GM12801 (cell line): Measurements from ENCODE around the gene CLCF1.

Experiments
- CTCF ChIP-seq: IDR thresholded peaks from one replicate; pipeline ENCODE4 v1.5.1; 2011; ENCODE audit warnings: control low read depth; ENCODE audit not compliant: insufficient read length; ENCODE audit errors: extremely low read depth

Gene CLCF1

GRCh38 chr11:67387518-67387917 lies 14.1 kb upstream of the CLCF1 start:
- no peak for TF ChIP-seq CTCF

DNA sequence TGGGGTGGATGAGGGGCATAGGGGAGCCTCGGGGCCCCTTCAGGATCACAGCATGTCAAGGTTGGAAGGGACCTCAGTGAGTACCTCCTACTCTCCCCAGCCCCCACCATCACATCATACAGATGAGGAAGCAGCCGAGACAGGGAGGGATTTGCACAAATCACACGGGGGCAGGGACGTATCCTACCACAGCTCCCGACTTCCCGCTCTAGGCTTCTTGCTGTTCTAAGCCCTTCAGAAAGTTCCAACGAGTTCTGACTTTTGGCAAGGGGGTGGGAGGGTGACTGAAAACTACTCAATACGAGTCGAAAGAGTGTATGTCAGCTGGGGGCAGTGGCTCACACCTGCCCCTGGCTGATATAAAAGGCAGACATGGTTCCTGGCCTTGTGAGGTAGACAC lies 13.7 kb upstream of the CLCF1 start:
- TF ChIP-seq CTCF: no peak

DNA sequence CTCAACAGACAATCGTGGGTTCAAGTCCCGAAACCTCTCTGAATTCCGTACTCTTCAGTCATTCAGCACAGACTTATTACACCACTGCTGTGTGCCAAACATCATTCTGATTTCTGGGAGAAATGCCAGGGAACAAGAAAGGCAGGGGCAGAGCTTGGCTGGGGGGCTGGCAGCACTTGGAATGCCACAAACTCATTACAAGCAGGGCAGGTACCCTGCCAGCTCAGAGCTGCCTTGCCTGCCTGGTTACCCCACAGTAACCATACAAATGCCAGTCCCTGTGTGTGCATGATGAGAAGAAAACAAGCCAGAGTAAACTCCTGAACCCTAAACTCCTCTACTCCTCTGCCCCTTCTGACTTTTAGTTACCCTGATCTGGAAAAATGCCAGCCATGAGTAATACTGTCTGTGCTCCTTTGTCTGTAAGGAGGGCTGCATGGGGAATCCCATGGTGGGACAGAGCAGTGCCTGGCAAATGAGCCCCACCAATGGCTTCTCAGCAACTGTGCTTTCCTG lies 11.5 kb upstream of the CLCF1 start:
- no peak for TF ChIP-seq CTCF

GRCh38 chr11:67382276-67383136 lies 9.1 kb upstream of the CLCF1 start:
- peak; percentile 97 for TF ChIP-seq CTCF

- no peak for TF ChIP-seq CTCF
These were observed 8.0 kb upstream of the CLCF1 start for GRCh38 chr11:67381244-67381972.

DNA sequence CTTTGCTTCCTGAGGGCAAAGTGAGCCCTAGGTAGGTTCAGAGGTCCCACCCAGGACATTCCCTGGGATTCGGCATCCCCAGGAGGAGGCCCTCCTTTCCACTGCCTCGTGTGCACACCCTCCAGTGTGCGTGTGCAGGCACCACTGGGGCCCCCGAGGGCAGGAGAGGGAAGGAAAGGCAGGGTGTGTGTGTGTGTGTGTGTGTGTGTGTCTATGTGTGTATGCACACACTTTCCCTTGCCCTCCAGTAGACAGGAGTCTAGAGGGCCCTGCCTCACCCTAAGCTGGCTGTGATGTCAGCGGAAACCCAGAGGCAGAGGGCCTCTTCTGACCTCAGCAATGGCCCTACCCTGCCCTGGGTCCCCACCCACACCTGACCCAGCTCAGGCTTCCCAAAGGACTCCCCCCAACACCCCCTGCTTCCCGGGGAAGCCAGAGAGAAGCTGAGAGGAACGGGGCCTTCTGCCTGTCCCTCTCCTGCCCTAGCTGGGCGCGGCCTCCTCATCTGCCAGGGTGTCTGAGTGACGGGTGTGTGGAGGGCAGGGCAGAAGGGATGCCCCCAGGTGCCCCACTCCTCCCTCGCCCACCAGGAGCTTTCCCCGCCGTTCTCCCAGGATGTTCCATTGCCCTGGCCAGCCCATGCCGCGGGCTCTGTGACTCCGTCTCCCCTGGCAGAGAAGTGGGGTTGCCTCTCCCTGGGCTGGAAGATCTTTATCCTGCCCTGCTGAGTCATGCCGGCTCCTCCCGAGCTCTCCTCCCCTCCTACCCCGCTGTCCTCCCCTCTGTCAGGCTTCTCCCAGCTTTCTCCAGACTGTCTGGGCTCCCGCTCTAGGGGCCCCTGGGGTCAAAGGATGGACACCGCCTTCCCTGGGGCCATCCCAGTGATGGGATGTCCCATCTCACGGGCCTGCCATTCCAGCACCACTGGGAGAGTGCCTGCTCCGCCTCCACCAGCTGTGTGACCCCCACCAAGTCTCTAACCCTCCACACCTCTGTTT lies 6.0 kb upstream of the CLCF1 start:
- TF ChIP-seq CTCF: no peak
